Stimulated activated CD8-positive, alpha-beta memory T cell treated with anti-CD3 and anti-CD28 coated beads, Interleukin-15, amount 100 ng/mL, for 4 hours (primary cell): ENCODE measurements around the gene FXYD6.

Experiments
- DNase-seq, 2 donors: peaks; one replicate each; pipeline ENCODE4 v3.0.0-alpha.2; 2020; ENCODE audit warnings: low read depth in 2 of 2

The FXYD6 gene

DNA sequence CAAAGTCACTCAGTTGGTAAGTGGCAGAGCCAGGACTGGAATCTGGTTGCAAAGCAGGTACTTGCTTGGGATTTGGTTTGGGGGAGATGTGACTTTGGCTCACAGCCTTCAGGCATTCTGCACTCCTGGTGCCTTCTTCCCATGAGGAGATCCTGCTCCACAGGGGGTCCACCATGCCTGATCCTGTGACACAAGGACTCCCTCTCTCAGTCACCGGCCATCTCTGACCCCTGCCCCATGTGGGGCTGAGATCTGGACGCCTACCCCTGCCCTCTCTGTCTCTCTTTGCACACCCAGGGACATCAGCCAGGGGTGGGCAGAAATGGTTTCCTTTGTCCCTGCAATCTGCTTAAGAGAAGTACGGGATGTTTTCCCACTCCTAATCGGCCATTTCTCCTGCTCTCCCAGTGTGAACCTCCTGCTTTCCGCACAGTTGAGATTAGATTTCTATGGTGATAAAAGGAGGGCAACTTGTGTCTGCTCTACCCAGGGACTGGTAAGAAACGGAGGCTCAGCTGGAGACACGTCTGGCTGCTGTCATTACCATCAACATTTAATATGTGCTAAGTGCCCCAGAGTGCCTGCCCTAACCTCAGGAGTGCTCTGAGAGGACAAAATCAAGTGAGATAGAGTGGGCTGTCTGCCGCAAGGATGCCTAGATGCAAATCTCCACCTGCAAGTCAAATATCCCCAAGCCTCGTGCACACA is 11.1 kb upstream of the FXYD6 start:
- DNase-seq = no peak

DNA sequence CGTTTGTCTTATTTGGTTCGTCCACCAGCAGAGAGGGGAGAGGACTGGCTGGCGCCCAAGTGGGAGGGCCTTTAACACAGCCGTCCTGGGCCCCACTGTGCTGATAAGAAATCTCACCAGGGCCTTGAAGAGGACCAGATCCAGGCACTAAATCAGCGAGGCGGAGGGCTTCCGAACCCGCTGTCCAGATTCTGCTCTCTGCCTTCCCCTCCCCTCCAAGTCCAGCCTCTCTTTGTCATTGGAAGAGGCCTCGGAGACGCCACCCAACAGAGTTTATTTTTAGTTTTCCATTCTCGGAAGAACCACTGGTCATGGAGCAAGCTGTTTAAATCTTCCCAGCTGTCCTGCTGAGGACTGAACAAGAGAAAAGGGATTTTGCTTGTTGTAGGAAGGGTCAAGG is 9.3 kb upstream of the FXYD6 start:
- DNase-seq = no peak

- DNase-seq = no peak
Measured at GRCh38 chr11:117884994-117885393, 8.5 kb upstream of the FXYD6 start.

- no peak for DNase-seq
Measured at GRCh38 chr11:117883063-117883462, 6.6 kb upstream of the FXYD6 start.

DNA sequence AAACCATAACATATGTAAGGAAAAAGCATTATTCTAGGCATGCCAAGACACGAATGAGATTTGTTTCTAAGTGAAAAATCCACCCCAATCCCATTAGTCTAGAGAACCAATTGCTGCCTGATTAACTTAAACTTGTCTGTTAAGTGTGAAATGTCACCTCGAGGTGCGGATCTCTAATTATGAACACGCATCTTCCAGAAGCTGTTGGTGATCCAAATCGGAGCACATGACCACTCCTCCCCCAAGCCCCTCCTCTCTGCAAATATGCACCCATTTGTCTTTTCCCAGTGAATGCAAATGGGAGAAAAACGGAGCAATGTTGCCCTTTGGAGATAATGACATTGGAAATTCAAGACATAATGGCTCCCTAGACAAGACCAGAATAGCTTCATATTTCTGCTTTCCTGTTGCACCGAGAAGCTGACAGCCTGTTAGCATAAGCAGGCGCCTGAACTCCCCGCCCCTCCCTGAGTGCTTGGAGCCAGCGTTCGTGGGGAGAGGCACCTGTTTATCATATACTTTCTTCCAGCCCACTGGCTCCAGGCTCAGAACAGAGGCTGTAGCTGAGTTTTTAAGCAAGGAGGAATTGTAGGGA is 6.0 kb upstream of the FXYD6 start:
- no peak for DNase-seq

DNA sequence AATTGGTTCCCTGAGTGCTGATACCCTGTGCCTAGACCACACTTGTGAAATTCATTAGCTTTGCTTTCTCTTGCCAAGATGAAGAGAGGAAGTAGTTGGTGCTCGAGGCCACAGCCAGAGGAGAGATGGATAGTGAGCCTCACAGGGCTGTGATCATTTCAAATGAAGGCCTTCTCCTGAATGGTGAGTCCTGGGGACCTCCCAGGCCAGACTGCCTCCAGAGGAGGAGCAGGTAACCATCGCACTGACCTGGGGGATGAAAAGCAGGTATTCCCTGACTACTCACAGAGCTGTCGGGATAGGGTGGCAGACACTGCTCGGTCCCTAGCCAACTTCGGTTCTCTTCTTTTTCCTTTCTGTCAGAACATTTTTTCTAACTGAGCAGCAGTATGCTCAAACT is 4.8 kb upstream of the FXYD6 start:
- DNase-seq = no peak

- DNase-seq = no peak
Measured at GRCh38 chr11:117879516-117880480, 3.3 kb upstream of the FXYD6 start.

DNA sequence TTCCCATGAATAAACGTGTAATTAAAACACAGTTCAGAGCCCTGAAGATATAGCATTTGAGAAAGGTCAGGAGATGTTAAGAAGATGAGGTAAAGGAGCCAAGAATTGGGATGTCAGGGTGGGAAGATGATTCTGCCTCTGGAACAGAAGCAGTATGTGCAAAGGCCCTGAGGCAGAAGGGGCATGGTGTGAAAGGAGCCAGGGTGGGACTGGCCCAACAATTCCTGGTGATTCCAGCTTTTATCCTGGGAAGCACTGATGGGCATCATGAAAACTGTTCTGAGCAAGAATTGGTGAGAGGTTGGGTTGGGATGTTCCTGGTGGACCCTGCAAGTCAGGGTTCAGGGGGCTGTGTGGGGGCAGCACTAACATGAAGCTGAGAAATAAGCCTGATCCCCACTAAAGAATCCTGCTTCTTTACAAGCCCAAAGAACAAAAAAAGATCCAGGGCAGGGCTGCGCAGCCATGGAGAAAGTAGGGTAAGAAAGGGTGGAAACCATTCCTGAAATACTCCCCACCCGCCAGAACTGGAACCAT is 2.5 kb upstream of the FXYD6 start:
- no peak for DNase-seq

DNA sequence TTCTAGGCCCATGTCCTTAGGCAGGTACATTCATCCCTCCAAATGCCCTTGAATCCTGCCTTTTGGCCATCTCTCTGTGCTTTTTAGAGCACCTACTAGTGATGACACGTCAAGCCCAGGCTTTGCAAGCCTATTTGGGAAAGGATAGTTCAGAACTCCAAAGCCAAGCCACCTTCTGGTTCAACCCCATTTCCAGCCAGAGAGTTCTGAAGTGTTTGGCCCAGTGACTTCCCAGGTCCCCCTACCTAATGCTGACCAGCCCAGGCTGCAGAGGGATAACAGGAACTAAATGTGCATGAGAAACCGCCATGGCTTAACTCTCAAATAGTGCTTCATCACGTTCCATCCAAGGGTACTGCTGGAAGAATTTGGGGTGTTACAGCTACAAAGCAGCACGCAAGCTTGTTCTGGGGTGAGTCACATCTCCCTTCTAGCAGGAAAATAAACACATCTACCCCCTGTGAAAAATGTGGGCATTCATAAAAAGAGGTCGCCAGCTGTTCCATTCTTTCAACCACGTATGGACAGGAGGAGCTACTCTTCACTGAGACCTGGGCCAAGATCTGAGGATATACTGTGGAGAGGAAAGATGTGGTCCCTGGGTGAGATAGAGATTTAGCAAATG is 2.0 kb upstream of the FXYD6 start:
- no peak for DNase-seq

DNA sequence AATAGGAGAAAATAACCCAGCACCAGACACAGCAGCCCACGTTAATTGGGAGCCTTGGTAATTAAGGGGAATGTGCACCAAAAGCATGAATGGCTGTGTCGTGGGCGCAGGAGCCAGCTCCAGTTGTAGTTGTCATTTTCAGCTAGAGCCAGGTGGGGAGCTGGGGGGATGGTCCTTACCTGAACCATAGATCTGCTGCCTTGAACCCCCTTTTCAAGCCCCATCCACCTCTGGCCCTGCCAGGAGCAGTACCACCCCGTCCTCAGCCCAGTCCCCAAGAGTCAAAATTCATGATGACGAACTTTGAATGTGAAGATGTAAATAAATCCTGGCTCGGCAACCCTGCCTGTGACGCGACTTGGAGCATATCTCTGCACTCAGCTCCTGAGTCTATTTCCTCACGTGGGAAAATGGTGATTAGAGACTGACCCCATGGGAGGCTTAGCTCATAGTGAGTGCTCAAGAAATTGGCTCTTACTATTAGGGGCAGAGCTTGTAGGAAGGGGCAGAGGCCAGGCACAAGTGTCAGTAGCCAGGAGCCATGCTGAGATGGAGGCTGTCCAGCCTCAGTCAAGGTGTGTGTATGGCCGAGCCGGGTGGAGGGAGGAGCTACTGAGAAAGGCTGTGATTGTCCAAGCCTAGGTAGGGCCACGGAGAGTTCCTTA is 794 bp upstream of the FXYD6 start:
- no peak for DNase-seq

GRCh38 chr11:117876059-117876340 is 458 bp downstream of the FXYD6 start:
- no peak for DNase-seq

- DNase-seq = no peak
Measured at GRCh38 chr11:117875382-117876058, 938 bp downstream of the FXYD6 start.

DNA sequence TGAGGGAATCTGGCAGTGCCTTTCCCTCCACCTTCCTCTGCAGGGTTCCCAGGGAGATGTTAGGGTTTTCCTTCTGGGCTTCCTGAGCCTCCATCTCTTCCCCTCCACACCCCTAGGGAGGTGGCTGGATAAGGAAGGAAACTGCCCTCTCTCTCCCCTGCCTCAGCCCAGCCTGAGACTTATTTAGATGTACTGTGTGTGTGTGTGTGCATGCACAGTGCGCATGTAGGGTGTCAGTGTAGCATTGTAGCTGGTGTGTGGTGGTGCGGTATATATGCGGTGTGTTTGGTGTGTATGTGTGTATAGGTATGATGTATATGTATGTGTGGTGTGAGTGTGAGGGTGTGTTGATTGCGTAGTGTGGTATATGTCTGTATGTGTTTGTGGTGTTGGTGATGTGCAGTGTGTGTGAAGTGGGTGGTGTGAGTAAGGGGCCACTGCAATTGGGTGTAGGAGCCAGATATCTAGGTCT is 1.5 kb downstream of the FXYD6 start:
- no peak for DNase-seq

- no peak for DNase-seq
Measured at GRCh38 chr11:117874253-117874909, 2.1 kb downstream of the FXYD6 start.

GRCh38 chr11:117873828-117874125 is 2.7 kb downstream of the FXYD6 start:
- no peak for DNase-seq

DNA sequence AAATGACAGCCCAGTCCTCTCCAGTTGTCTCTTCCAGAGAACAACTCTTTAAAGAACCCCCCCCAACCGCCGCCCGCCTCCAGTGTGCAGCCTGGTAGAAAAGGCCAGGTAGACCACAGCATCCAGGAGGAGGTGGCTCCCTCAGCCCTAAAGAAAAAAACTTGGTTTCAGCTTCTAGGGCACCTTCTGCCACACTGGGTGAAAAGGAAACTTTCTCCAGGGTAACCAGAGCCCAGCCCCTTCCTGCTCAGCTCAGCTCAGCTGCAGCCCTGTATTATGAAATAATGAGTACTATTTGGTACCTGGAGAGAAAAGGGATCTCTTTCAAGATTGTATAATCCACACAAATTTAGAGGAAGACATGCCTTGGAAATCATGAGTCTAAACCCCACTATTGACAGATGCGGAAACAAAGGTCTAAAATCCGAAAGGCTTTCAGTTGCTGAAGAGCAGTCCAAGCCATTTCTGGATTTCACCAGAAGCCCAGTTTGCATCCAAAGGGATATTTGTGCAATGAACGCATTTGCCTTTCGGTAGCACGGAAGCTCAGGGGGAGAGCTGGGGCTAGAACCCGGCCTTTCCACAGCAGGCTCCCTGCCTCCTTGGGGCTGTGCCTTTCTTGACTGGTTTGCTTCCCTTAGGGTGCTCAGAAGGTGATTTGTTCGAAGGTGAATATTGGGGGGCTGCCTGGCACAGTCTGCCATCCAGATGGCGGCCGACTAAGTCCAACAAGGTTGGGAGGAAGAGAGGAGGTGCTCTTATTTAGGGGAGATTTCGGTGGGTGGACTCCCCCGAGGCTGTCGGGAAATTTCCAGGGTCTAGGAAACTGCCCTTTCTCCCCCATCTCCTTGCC is 3.3 kb downstream of the FXYD6 start:
- no peak for DNase-seq

GRCh38 chr11:117872420-117872961 is 4.0 kb downstream of the FXYD6 start:
- no peak for DNase-seq

GRCh38 chr11:117871784-117872183 is 4.7 kb downstream of the FXYD6 start:
- no peak for DNase-seq

GRCh38 chr11:117871160-117871559 is 5.3 kb downstream of the FXYD6 start:
- no peak for DNase-seq
